Ishikawa (cell line): ENCODE data around the gene UBXN10.

Experiments used
- CEBPB ChIP-seq: IDR thresholded peaks from 2 replicates; pipeline ENCODE4 v1.6.1; 2012
- TAF1 ChIP-seq: IDR thresholded peaks from 2 replicates; pipeline ENCODE4 v1.6.1; 2012; ENCODE audit warnings: low read depth, mild to moderate bottlenecking

DNA sequence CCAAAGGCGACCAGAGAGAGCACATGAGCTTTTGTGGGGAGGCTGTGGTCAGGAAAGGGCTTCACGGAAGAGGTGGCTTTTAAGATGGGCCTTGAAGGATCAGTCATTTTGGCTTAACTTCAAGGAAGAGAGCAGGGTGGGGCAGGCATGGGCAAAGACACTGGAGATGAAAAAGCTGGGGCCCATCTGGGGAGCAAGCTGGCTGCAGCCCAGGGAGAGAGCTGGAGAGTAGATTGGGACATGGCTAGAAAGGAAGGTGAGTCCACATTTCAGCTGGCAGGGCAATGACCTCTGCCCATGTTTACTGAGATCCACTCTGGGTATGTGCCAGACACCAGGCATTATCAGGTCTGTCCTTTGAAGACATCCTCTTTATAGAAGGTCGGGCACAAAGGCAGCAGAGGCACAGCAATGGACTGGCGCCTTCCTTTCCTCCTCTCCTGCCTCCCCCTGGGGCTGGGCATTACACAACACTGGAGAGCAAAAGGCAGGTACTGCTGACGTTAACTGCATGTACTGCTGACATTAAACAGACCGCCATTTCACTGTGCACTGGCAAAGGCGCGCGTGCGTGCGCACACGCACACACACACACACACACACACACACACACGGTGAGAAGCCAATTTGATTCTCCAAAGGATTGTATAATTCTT is 2.2 kb upstream of the UBXN10 start:
- TF ChIP-seq CEBPB (no peak), TAF1 (no peak)
